SIG-M5 (cell line): ENCODE data around the gene SGTA.

Experiments
- DNase-seq: peaks from one replicate; lab custom pipeline; 2025; lab: John Stamatoyannopoulos, UW

The SGTA gene

GRCh38 chr19:2755448-2755705 is 27.7 kb downstream of the SGTA start:
- no peak for DNase-seq

- DNase-seq = no peak
Measured at GRCh38 chr19:2754659-2755447, 28.2 kb downstream of the SGTA start.

- no peak for DNase-seq
Measured at GRCh38 chr19:2751438-2751830, 31.6 kb downstream of the SGTA start.

- DNase-seq = no peak
Measured at GRCh38 chr19:2750808-2751437, 32.1 kb downstream of the SGTA start.

GRCh38 chr19:2747349-2747748 is 35.7 kb downstream of the SGTA start:
- DNase-seq = no peak

- no peak for DNase-seq
Measured at GRCh38 chr19:2744113-2744512, 39.0 kb downstream of the SGTA start.

- no peak for DNase-seq
Measured at GRCh38 chr19:2743099-2743498, 40.0 kb downstream of the SGTA start.

GRCh38 chr19:2740314-2740656 is 42.8 kb downstream of the SGTA start:
- no peak for DNase-seq

GRCh38 chr19:2739602-2740313 is 43.3 kb downstream of the SGTA start, which contains the start of gene SLC39A3:
Gene SLC39A3 (minus strand): TSS chr19:2740017. CDS start chr19:2737257, 2,760 bp downstream.
- DNase-seq = peak; percentile 68

- no peak for DNase-seq
Measured at GRCh38 chr19:2736550-2737190, 46.4 kb downstream of the SGTA start.

GRCh38 chr19:2735374-2735773 is 47.7 kb downstream of the SGTA start:
- no peak for DNase-seq

- DNase-seq = no peak
Measured at GRCh38 chr19:2734589-2735288, 48.3 kb downstream of the SGTA start.

- no peak for DNase-seq
Measured at GRCh38 chr19:2733930-2734588, 49.0 kb downstream of the SGTA start.

- DNase-seq = no peak
Measured at GRCh38 chr19:2732883-2733282, 50.2 kb downstream of the SGTA start.

- no peak for DNase-seq
Measured at GRCh38 chr19:2732157-2732725, 50.8 kb downstream of the SGTA start.

GRCh38 chr19:2731181-2731995 is 51.7 kb downstream of the SGTA start:
- DNase-seq = no peak

- no peak for DNase-seq
Measured at GRCh38 chr19:2729943-2730818, 52.9 kb downstream of the SGTA start.

- no peak for DNase-seq
Measured at GRCh38 chr19:2728783-2729387, 54.2 kb downstream of the SGTA start.

- DNase-seq = no peak
Measured at GRCh38 chr19:2727640-2727944, 55.5 kb downstream of the SGTA start.
